Measurements from ENCODE around the gene INPP5A. TPM values are rescaled to one million over a fixed set of nuclear protein-coding genes. Genes with fewer than 3 reads are reported as not detected.

The INPP5A gene
- polyA plus RNA-seq, 4 donors = 21.1 to 25.0 (median 22.8) TPM

DNA sequence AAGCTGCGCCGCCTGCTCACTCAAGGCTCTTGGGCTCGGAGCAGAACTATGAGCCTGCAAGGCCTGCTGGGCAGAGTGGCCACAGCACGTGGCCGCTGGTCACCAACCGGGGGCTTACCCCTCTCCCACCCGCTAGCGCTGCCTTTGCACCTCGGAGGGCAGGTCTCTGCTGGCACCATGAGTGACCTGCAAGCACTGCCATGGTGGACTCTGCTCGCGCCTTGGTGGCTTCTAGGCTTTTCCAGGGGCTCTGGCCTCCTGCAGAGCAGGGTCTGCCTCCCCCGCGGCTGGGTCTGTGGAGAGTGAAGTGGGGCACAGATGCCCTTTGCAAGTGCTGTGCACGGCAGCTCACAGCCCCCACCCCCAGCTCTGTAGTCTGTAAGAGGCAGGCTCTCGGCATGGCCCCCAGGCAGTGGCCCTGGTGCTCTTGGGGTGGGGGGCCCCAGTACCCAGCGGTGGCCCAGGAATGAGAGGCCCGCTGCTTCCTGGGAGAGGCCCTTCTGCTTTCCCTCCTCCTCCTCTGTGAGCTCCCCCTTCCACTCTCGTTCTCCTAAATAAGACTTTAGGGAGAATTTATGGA lies 119.6 kb downstream of the INPP5A start:
- no peak overlapping the region for H3K4me3 ChIP-seq (ENCODE audit: low read depth in 1 of 3, low read length in 3 of 3)
- WGBS, 3 donors = 90 to 97% (median 93%) methylated on average over 18 of the region's 18 CpGs
- peaks cover 3 to 55% (median 4%) of the 10 kb centered on the region in 3 donors for H3K36me3 ChIP-seq (ENCODE audit: control insufficient read depth in 3 of 3, insufficient read depth in 2 of 3, low read depth in 1 of 3, low read length in 3 of 3)
- FAIRE-seq = no peak
- no peaks in the 10 kb centered on the region for H3K4me1 ChIP-seq (ENCODE audit: control insufficient read depth in 3 of 3, insufficient read depth in 2 of 3, low read depth in 1 of 3, low read length in 2 of 3)
- no peak for DNase-seq
- H3K27me3 ChIP-seq (ENCODE audit: control insufficient read depth in 3 of 3, insufficient read depth in 3 of 3, low read length in 3 of 3) = no peaks in the 10 kb centered on the region
- H3K27ac ChIP-seq (ENCODE audit: low read depth in 1 of 3, low read length in 2 of 3) = no peak overlapping the region
- no peaks in the 10 kb centered on the region for H3K9me3 ChIP-seq (ENCODE audit: control insufficient read depth in 2 of 2, insufficient read depth in 1 of 2, low read depth in 1 of 2, low read length in 1 of 2)

DNA sequence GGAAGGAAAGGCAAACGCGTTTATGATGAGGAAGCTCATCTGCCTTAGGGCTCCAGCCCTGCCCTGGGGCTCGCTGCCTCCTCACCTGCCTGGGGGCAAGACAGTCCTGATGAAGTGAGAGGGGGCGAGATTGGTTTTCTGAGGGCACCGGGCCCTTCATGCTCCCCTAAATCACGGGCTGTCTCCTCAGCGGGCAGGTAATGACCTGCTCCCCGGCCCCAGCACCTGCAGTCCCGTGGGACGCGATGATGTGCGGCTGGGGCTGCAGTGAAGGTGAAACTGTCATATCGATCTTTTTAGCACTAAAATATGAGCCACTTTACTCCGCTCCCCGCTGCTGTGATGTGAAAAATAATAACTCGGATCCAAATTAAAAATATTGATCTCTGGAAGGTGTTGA lies 120.2 kb downstream of the INPP5A start:
- H3K4me1 ChIP-seq (ENCODE audit: control insufficient read depth in 3 of 3, insufficient read depth in 2 of 3, low read depth in 1 of 3, low read length in 2 of 3) = no peaks in the 10 kb centered on the region
- H3K27ac ChIP-seq (ENCODE audit: low read depth in 1 of 3, low read length in 2 of 3) = no peak overlapping the region
- H3K27me3 ChIP-seq (ENCODE audit: control insufficient read depth in 3 of 3, insufficient read depth in 3 of 3, low read length in 3 of 3) = no peaks in the 10 kb centered on the region
- WGBS, 3 donors = 86 to 90% (median 87%) methylated on average over 16 of the region's 16 CpGs
- no peak overlapping the region for H3K4me3 ChIP-seq (ENCODE audit: low read depth in 1 of 3, low read length in 3 of 3)
- DNase-seq (no peak), FAIRE-seq (no peak)
- H3K36me3 ChIP-seq (ENCODE audit: control insufficient read depth in 3 of 3, insufficient read depth in 2 of 3, low read depth in 1 of 3, low read length in 3 of 3) = peaks cover 0 to 50% (median 3%) of the 10 kb centered on the region in 3 donors
- H3K9me3 ChIP-seq (ENCODE audit: control insufficient read depth in 2 of 2, insufficient read depth in 1 of 2, low read depth in 1 of 2, low read length in 1 of 2) = no peaks in the 10 kb centered on the region

DNA sequence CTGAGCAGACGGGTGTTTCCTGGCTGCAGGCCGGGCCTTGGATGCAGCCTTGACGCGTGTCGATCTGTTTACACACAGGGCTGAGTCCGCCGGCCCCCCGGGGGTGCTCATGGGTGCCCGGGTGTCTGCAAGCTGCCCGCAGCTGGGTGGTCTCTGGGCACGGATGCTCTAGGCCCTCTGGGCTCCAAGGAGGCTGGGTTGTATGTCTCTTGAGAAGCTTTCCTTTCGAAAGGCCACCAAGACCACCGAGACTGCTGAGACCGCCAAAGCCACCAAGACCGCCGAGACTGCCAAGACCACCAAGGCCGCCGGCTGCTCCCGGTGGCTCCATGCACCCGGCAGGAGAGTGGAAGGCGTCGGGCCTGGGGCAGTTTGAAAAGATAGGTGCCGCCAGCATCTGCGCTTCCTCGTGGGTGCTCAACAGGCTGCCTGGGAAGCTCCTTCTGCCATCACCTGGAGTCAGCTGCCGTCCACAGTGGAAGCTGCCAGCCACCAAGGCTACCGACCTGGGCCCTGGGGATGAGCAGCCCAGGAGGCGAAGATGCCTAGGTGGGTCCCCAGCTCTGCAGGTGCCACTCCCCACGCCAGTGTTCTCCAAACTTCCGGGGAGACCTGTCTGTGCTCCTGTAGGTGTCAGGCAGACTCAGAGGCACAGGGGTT lies 121.1 kb downstream of the INPP5A start:
- WGBS, 3 donors = 94 to 97% (median 94%) methylated on average over 30 of the region's 30 CpGs
- Histone ChIP-seq H3K36me3 (ENCODE audit: control insufficient read depth in 3 of 3, insufficient read depth in 2 of 3, low read depth in 1 of 3, low read length in 3 of 3) (peaks cover 0 to 51% (median 3%) of the 10 kb centered on the region in 3 donors), H3K27ac (ENCODE audit: low read depth in 1 of 3, low read length in 2 of 3) (no peak overlapping the region), H3K4me3 (ENCODE audit: low read depth in 1 of 3, low read length in 3 of 3) (no peak overlapping the region), H3K9me3 (ENCODE audit: control insufficient read depth in 2 of 2, insufficient read depth in 1 of 2, low read depth in 1 of 2, low read length in 1 of 2) (no peaks in the 10 kb centered on the region), H3K4me1 (ENCODE audit: control insufficient read depth in 3 of 3, insufficient read depth in 2 of 3, low read depth in 1 of 3, low read length in 2 of 3) (no peaks in the 10 kb centered on the region), H3K27me3 (ENCODE audit: control insufficient read depth in 3 of 3, insufficient read depth in 3 of 3, low read length in 3 of 3) (no peaks in the 10 kb centered on the region)
- FAIRE-seq (no peak), DNase-seq (no peak)

DNA sequence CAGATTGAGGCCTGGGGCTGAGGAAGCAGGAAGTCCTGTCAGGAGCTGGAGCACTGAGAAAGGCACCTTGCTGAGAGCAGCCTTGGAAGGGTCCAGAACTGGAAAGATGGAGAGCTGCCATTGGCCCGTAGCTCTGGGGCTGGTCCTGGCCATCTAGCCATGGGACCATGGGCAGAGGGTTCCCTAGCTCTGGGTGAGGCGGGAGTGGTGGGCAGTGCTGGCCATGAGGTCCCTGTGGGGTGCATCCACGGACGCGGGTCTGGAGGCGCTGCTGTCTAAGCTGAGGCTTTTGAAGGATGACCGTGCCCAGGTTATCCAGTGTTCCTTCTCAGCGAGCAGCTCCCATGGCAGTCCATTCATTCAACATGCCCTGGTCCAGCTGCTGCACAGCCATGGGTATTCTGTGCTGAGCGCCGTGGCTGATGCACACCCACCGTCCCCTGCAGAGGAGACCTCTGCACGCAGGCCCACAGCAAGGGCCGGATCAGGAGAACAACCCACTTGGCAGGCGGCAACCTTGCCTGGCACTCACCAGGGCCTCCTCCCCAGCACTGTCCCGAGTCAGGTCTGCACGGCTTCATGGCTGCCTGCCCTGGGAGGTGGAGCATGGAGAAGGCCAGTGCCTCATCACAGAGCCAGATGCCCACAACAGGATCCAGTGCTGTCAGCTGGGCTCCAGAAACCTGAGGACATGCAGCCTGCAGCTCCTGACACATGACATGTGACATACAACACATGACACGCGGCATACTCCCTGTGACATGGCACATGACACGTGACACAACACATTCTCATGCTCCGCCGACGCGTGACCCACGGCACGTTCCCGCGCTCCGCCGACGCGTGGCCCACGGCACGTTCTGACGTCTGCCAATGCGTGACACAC lies 121.9 kb downstream of the INPP5A start:
- no peaks in the 10 kb centered on the region for H3K27me3 ChIP-seq (ENCODE audit: control insufficient read depth in 3 of 3, insufficient read depth in 3 of 3, low read length in 3 of 3)
- H3K9me3 ChIP-seq (ENCODE audit: control insufficient read depth in 2 of 2, insufficient read depth in 1 of 2, low read depth in 1 of 2, low read length in 1 of 2) = no peaks in the 10 kb centered on the region
- H3K4me3 ChIP-seq (ENCODE audit: low read depth in 1 of 3, low read length in 3 of 3) = no peak overlapping the region
- 97% methylated on average over 35 of the region's 35 CpGs for WGBS, 3 donors
- H3K4me1 ChIP-seq (ENCODE audit: control insufficient read depth in 3 of 3, insufficient read depth in 2 of 3, low read depth in 1 of 3, low read length in 2 of 3) = no peaks in the 10 kb centered on the region
- H3K36me3 ChIP-seq (ENCODE audit: control insufficient read depth in 3 of 3, insufficient read depth in 2 of 3, low read depth in 1 of 3, low read length in 3 of 3) = peaks cover 0 to 52% (median 3%) of the 10 kb centered on the region in 3 donors
- DNase-seq = no peak
- no peak for FAIRE-seq
- H3K27ac ChIP-seq (ENCODE audit: low read depth in 1 of 3, low read length in 2 of 3) = no peak overlapping the region

DNA sequence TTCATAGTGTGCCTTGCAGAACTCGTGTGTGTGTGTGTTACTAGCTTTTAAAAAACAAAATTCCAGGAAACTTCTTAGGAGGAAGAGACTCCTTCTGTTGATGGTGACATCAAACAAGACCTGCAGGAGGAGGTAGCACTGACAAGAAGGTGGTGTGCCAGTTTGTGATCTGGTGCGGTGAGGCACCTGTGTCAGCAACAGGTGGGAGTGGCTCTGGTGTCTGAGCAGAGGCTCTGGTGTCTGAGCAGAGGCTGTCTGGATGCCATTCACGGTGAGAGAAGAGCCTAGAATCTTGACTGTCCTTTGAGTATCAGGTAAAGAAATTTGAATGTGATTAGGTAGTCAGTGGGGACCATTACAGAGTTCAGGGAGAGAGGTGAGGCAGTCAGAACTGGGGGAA lies 122.8 kb downstream of the INPP5A start:
- Histone ChIP-seq H3K27me3 (ENCODE audit: control insufficient read depth in 3 of 3, insufficient read depth in 3 of 3, low read length in 3 of 3) (no peaks in the 10 kb centered on the region), H3K4me1 (ENCODE audit: control insufficient read depth in 3 of 3, insufficient read depth in 2 of 3, low read depth in 1 of 3, low read length in 2 of 3) (no peaks in the 10 kb centered on the region), H3K9me3 (ENCODE audit: control insufficient read depth in 2 of 2, insufficient read depth in 1 of 2, low read depth in 1 of 2, low read length in 1 of 2) (no peaks in the 10 kb centered on the region), H3K36me3 (ENCODE audit: control insufficient read depth in 3 of 3, insufficient read depth in 2 of 3, low read depth in 1 of 3, low read length in 3 of 3) (peaks cover 0 to 50% (median 3%) of the 10 kb centered on the region in 3 donors), H3K4me3 (ENCODE audit: low read depth in 1 of 3, low read length in 3 of 3) (no peak overlapping the region), H3K27ac (ENCODE audit: low read depth in 1 of 3, low read length in 2 of 3) (no peak overlapping the region)
- WGBS, 3 donors = 85 to 97% (median 92%) methylated on average over 3 of the region's 3 CpGs
- DNase-seq (no peak), FAIRE-seq (no peak)

GRCh38 chr10:132662186-132662920 lies 124.8 kb downstream of the INPP5A start:
- 86 to 90% (median 90%) methylated on average over 19 of the region's 19 CpGs for WGBS, 3 donors
- DNase-seq (no peak), FAIRE-seq (no peak)
- H3K36me3 ChIP-seq (ENCODE audit: control insufficient read depth in 3 of 3, insufficient read depth in 2 of 3, low read depth in 1 of 3, low read length in 3 of 3) = peaks cover 0 to 37% (median 3%) of the 10 kb centered on the region in 3 donors
- H3K4me3 ChIP-seq (ENCODE audit: low read depth in 1 of 3, low read length in 3 of 3) = no peak overlapping the region
- H3K27me3 ChIP-seq (ENCODE audit: control insufficient read depth in 3 of 3, insufficient read depth in 3 of 3, low read length in 3 of 3) = no peaks in the 10 kb centered on the region
- no peak overlapping the region for H3K27ac ChIP-seq (ENCODE audit: low read depth in 1 of 3, low read length in 2 of 3)
- H3K4me1 ChIP-seq (ENCODE audit: control insufficient read depth in 3 of 3, insufficient read depth in 2 of 3, low read depth in 1 of 3, low read length in 2 of 3) = no peaks in the 10 kb centered on the region
- H3K9me3 ChIP-seq (ENCODE audit: control insufficient read depth in 2 of 2, insufficient read depth in 1 of 2, low read depth in 1 of 2, low read length in 1 of 2) = no peaks in the 10 kb centered on the region

DNA sequence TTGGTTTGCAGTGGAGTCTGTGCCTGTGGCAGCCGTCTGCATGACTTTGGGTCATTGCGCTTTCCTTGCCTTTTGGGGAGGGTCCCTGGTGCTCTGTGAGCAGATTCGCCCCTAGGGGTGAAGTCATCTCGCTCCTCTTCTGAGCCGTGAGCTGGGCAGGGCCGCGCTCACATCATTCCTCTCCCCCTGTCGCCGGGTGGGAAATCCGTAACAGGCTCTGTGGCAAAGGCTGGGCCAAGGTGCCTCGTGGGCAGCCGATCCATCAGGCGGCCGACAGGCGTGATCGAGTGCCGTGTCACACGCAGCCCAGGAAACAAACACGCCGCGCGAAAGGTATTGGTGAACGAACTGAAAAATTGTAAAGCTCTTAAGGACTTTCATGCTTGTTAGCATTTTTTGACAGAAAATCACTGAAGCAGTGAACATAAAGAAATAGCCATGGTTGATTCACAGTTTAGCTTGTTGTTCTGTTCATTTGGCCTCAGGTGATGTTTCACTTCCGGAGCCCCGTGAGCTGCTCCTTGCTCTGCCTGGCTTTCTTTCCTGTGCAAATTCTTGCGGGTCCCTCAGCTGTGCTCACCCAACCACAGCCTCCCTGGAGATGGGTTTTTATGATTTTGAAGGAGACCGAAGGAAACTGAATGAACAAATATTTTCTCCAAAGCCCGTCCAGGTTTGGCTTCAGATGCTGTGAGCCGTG lies 126.2 kb downstream of the INPP5A start:
- 94 to 96% (median 94%) methylated on average over 29 of the region's 29 CpGs for WGBS, 3 donors
- H3K4me1 ChIP-seq (ENCODE audit: control insufficient read depth in 3 of 3, insufficient read depth in 2 of 3, low read depth in 1 of 3, low read length in 2 of 3) = no peaks in the 10 kb centered on the region
- H3K27ac ChIP-seq (ENCODE audit: low read depth in 1 of 3, low read length in 2 of 3) = no peak overlapping the region
- FAIRE-seq (no peak), DNase-seq (no peak)
- H3K27me3 ChIP-seq (ENCODE audit: control insufficient read depth in 3 of 3, insufficient read depth in 3 of 3, low read length in 3 of 3) = no peaks in the 10 kb centered on the region
- H3K4me3 ChIP-seq (ENCODE audit: low read depth in 1 of 3, low read length in 3 of 3) = no peak overlapping the region
- H3K9me3 ChIP-seq (ENCODE audit: control insufficient read depth in 2 of 2, insufficient read depth in 1 of 2, low read depth in 1 of 2, low read length in 1 of 2) = no peaks in the 10 kb centered on the region
- peaks cover 0 to 32% (median 3%) of the 10 kb centered on the region in 3 donors for H3K36me3 ChIP-seq (ENCODE audit: control insufficient read depth in 3 of 3, insufficient read depth in 2 of 3, low read depth in 1 of 3, low read length in 3 of 3)
